GM19463 (cell line): ENCODE data around the gene CIB2.
A peak's percentile ranks its signal among the peaks of the same experiment; 100 is the strongest.
"Not testable (repeated sequence)": the region's sequence is repeated elsewhere in the genome, so short reads cannot be mapped to it uniquely, and the experiment has no call there.

ENCODE experiments used
- ATAC-seq: cut with Tn5 transposase; IDR thresholded peaks from one replicate; pipeline ENCODE4 v1.9.1; 2021; ENCODE audit warnings: mild to moderate bottlenecking, moderate library complexity; ENCODE audit not compliant: unreplicated experiment

Gene CIB2

GRCh38 chr15:78131295-78132061, at the start of gene CIB2:
Gene CIB2, minus strand, starts transcription at chr15:78131445. Its CDS starts 230 bp downstream, at chr15:78131215.
- peak; percentile 93 for ATAC-seq

DNA sequence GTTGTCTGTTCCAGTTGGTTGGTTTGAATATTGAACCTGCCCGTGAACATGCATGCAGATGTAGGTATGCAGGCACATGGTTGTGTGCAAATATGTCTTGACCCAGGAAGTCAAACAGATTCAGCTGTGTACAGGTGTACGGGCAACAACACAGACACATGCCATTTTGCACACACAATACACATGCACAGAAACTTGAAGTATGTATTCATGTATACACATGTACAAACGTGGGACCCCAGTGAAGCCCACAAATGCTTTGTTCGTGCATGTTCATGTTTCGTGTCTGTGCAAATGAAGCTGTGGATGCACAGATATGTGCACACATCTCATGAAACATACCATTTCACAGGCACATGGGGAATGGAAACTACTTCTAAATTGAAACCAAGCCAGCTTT, 48.7 kb upstream of the CIB2 start:
- ATAC-seq = no peak

GRCh38 chr15:78179286-78179840, 48.1 kb upstream of the CIB2 start:
- ATAC-seq = no peak

DNA sequence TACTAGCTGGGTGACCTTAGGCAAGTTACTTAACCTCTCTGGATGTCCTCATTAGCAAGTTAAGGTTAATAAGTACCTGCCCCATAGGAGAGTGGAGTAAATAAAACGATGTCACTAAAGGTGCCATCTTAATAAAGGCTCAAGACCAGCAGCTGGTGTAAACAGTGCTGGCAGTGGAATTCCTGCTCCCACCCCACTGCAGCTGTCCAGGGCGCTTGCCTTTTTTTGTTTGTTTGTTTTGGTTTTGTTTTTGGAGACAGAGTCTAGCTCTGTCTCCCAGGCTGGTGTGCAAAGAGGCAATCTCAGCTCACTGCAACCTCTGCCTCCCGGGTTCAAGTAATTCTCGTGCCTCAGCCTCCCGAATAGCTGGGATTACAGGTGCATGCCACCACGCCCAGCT, 46.8 kb upstream of the CIB2 start:
- ATAC-seq = no peak

DNA sequence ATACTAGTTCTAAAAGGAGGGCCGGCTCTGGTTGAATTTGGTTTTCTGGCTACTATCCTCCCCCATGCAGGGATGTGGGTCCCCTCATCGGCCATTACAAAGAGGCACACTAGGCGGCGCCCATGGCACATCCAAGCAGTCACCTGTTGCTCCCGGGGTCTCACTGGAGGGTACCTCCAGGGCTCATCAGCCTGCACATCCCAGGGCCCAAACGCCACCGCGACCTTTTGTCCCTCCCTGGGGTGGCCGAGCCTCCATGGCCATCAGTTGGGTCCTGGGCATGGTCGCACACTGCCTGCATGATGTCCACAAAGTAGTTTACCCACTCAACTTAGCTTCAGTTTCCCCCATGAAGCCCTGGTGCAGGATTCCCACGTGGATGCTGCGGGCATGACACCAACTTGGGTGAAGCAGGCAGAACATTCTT, 46.2 kb upstream of the CIB2 start:
- no peak for ATAC-seq

DNA sequence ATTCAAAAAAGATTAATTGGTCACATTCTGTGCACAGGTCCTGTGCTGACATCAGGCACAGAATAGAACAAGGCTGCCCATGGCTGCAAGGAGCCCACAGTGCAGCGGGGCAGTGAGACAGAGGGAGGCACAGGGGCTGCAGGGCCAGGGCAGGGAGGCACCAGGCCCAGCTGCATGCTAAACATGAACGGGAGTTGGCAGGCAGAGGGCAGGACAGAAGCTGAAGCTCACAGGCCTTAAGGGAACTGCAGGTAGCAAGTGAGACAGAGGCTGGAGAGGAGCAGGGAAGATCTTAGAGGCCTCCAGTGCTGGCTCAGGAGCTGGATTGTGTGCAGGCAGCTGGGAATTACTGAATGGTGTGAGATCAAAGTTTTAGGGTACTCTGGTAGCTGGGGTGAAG, 44.1 kb upstream of the CIB2 start:
- ATAC-seq = no peak

GRCh38 chr15:78174401-78174800, 43.2 kb upstream of the CIB2 start:
- ATAC-seq = no peak

- no peak for ATAC-seq
Observed at GRCh38 chr15:78171864-78172472, 40.7 kb upstream of the CIB2 start.

GRCh38 chr15:78170848-78171773, 39.9 kb upstream of the CIB2 start:
- peak; percentile 49 for ATAC-seq

DNA sequence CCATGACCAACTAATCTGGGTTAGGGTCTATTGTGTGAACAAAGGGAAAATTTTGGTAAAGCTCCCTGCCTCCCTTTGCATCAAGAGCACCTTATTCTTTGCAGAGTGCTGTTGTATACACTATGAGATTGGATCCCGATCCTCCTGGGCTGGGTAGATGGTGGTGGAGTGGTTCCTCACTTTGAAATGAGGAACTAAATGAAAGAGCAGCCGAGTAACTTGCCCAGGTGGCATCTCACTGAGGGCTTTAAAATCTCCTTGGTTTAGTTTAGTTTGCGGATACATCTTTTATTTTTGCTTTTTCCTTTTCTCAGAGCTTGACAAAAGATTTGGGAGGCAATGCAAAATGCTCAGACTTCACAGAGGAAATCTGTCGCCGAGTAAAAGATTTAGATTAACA, 37.4 kb upstream of the CIB2 start:
- ATAC-seq = no peak

DNA sequence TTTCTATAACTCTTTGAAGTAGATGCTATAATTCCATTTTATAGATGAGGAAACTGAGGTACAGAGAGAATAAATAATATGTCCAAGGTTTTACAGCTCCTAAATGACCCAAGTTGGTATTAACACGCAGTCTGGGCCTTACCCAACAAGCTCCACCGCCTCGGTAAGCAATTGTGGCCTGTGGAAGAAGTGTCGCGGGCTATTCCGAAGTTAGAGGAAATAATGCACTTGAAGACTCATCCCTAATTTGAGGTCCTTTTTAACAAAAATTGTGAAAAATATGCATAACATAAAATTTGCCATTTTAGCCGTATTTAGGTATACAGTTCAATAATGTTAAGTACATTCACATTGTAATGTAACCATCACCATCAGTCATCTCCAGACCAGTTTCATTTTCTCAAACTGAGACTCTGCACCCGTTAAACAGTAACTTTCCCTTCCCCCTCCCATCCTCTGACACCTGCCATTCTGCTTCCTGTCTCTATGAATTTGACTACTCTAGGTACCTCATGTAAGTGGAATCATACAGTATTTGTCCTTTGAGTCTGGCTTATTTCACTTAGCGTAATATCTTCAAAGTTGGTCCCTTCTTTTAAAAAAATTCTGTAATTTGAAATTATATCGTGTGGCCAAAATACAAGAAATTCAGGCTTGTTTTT, 36.1 kb upstream of the CIB2 start:
- peak; percentile 79 for ATAC-seq

DNA sequence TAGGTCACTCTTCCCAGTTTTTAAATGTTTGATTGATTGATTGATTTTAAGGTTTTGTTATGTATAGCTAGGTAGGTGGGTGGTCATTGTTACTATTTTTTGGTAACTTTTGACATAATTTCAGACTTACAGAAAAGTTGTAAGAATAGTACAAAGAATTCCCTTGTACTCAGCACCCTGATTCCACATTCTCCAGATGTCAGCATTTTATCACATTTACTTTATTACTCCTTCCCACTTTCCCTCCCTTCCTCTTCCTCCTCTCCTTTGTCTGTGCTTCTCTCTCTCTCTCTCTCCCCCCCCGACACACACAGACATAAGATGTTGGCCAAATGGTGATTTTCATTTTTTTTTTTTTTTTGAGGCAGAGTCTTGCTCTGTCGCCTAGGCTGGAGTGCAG, 32.8 kb upstream of the CIB2 start:
- no peak for ATAC-seq

DNA sequence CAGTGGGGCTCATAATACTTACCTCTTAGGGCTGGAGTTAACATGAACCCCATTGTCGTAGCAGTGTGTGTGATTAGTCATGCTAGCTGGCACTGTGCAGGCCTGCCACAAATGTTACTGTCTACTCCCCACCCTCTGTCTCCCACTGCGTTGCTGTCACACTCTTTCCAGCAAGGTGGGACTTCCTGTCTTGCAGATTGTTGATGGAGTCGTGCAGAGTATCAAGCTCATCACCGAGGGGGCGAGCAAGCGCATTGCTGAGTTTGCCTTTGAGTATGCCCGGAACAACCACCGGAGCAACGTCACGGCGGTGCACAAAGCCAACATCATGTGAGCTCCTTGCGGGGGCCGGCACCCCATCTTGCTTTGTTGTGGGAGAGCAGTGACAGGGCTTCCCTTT, 30.8 kb upstream of the CIB2 start:
- no peak for ATAC-seq

GRCh38 chr15:78159395-78159794, 28.1 kb upstream of the CIB2 start:
- ATAC-seq = no peak

- ATAC-seq = no peak
Observed at GRCh38 chr15:78157203-78157602, 26.0 kb upstream of the CIB2 start.

DNA sequence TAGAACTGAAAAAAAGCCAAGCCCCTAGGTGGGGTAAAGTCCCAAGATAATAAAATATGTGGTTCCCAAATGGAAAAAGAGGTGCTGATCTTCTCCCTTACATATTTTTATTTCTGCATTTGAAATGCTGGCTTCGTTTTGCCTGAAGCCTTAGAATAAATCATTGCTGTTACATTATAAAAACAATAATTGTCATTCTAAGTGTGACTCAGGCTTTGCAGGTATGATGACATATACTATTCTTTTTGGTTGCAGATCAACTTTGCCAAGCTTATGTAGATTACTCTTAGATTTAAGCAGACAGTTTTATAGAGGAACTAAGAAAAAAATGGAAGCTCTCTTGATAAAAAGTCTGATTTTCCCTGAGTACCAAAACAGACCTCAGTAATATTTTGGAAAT, 25.4 kb upstream of the CIB2 start:
- ATAC-seq = no peak

DNA sequence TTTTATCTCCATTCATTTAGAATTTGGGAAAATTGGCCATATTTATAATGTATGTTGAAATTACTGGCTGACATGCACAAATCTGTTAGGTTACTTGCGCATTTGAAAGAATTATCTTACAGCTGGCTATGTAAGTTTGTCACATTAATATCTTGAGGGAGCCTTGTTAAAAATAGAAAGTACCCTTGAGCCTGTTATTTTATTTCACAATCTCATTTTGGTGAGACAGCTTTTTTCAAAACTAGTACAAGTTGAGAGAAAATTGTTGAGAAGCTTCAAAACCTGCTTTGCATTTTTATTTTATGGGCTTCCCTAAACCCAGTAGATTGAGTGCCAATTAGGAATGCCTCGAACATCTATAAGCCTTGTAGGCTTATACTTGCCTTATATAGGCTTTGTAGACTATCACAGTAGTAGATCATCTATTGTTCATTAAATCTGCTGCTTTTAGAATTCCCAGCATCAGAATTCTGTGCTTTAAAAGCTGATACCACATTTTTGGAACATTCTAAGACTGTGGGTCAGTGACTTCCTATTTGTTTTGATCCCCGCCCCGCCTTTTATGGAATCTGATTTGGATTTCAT, 24.2 kb upstream of the CIB2 start:
- ATAC-seq = no peak

GRCh38 chr15:78154955-78155354, 23.7 kb upstream of the CIB2 start:
- ATAC-seq = no peak

- not testable (repeated sequence) for ATAC-seq
Observed at GRCh38 chr15:78151075-78151474, 19.8 kb upstream of the CIB2 start.
